GM19035 (cell line): ENCODE results near the gene NFATC3.
"Not testable (repeated sequence)": the region's sequence is repeated elsewhere in the genome, so short reads cannot be mapped to it uniquely, and the experiment has no call there.

ENCODE experiments used
- ATAC-seq: cut with Tn5 transposase; IDR thresholded peaks from one replicate; pipeline ENCODE4 v1.9.1; 2021; ENCODE audit not compliant: unreplicated experiment

The NFATC3 gene

DNA sequence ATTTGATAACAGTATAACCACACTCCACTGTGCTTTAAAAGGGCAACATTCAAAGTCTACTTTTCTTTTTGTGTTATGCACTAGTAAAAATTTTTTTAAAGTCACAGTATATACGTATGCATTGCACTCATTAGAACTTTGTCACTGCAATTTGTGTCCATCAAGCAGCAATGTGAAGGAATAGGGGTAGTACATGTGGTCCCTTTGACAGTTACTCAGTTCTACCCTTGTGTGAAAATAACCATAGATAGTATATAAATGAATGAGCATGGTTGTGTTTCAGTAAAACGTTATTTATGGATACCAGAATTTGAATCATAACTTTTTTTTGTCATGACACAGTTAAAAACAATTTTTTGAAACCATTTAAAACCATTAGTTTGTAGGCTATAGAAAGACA lies 30.7 kb downstream of the NFATC3 start:
- ATAC-seq, result no peak

DNA sequence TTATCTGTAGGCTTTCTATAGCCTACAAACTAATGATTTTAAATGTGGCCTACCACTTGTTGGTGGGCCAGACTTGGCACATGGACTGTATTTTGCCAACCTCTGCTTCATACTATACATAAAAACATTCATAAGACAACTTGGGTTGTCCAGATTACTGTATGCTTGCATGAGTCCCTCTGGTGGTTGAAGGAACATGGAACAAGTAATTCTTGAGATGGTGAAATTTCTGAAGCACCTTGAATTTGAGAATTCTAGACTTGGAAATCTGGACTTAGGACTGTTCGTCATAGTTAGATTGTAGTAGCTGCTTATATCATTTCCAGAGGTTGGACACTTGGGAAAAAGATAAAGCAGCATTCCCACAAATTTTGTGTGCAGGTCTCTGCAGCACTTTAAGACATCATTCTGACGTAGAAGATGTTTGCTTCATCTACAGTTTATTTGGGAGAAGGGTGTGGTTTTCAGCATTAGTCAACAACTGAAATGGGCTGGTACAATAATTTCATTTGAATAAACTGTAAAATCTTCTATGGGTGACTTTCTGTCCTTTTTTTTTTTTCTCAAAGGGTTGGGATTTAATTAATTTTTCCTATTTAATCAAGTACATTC lies 31.2 kb downstream of the NFATC3 start:
- no peak for ATAC-seq

DNA sequence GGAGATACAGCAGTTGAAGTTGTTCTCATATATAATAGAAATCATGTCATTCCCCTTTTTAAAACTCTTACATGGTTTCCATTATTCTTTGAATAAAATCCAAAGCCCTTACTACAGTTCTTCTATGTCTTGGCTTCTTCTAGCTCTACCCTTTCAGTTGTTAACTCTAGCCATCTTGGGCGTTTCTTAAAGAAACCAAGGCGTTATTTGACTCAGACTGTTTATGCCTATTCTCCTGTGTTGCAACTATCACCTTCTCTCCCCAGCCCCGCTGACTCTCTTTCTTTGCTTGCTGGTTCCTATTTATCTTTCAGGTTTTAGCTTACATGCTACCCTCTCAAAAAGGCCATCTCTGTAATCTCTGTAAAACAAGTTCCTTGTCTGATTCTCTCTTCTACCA lies 32.7 kb downstream of the NFATC3 start:
- no peak for ATAC-seq

DNA sequence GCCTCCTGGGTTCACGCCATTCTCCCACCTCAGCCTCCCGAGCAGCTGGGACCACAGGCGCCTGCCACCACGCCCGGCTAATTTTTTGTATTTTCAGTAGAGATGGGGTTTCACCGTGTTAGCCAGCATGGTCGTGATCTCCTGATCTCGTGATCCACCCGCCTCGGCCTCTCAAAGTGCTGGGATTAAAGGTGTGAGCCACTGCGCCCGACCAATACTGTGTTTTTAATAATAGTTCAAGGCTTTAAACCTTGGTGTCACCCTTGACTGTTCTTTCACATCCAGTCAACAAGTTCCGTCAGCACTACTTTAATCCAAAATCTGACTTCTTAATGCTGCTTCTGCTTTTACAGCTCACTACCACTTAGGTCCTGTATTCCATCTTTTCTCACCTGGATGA lies 33.8 kb downstream of the NFATC3 start:
- not testable (repeated sequence) for ATAC-seq

DNA sequence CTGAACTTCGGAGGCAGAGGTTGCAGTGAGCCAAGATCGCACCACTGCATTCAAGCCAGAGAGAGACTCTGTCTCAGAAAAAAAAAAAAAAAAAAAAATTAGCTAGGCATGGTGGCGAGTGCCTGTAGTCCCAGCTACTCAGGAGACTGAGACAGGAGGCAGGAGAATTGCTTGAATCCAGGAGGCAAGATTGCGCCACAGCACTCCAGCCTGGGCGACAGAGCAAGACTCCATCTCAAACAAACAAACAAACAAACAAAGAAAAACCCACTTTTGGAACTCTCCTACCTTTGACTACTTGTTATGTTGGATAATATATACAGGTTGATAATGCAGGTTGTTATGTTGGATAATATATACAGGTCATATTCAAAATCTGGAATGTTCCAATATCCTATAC lies 35.3 kb downstream of the NFATC3 start:
- ATAC-seq, result not testable (repeated sequence)

DNA sequence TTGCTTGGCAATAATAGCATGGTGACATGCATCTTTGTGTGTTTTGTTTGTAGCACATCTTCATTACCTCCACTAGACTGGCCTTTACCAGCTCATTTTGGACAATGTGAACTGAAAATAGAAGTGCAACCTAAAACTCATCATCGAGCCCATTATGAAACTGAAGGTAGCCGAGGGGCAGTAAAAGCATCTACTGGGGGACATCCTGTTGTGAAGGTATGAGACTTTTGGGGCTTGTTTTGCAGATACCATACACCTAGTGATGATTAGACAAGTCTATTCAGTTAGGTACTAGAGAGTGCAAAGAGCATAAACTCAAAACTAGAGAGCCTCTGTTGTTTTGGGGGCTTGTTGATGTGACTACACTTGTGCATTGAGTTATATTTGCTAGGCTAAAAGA lies 41.2 kb downstream of the NFATC3 start:
- ATAC-seq, result no peak

DNA sequence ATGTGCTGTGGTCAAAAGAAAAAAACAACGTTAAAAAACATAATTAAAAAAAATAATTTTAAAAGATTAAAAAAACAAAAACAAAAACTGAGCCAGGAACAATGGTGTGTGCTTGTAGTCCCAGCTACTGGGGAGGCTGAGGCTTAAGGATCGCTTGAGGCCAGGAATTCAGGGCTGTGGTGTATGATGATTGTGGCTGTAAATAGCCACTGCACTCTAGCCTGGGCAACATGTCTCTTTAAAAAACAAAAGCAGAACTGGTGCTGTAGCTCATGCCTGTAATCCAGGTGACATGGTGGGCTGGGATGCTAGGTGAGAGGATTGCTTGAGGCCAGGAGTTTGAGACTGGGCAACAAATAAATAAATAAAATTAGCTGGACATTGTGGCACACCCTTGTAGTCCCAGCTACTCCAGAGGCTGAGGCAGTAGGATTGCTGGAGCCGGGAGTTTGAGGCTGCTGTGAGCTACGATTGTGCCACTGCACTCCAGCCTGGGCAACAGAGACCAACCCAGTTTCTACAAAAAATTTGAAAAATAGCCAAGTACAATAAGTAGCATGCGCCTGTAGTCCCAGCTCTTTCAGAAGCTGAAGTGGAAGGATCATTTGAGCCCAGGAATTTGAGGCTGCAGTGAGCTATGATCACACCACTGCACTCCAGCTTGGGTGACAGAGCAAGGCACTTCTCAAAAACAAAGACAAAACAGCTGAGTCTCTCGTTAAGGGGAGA lies 43.6 kb downstream of the NFATC3 start:
- ATAC-seq, result no peak

DNA sequence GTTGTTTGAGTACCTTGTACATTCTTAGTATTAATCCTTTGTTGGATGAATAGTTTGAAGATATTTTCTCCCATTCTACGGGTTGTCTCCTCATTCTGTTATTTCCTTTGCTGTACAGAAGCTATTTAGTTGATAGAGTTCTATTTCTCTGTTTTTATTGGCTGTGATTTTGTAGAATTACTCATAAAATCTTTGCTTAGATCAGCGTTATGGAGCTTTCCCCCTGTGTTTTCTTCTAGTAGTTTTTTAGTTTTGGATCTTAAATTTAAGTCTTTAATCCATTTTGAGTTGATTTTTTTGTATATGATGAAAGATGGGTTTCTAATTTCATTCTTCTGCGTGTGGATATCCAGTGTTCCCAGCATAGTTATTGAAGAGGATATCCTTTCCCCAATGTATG lies 45.4 kb downstream of the NFATC3 start:
- ATAC-seq, result no peak

DNA sequence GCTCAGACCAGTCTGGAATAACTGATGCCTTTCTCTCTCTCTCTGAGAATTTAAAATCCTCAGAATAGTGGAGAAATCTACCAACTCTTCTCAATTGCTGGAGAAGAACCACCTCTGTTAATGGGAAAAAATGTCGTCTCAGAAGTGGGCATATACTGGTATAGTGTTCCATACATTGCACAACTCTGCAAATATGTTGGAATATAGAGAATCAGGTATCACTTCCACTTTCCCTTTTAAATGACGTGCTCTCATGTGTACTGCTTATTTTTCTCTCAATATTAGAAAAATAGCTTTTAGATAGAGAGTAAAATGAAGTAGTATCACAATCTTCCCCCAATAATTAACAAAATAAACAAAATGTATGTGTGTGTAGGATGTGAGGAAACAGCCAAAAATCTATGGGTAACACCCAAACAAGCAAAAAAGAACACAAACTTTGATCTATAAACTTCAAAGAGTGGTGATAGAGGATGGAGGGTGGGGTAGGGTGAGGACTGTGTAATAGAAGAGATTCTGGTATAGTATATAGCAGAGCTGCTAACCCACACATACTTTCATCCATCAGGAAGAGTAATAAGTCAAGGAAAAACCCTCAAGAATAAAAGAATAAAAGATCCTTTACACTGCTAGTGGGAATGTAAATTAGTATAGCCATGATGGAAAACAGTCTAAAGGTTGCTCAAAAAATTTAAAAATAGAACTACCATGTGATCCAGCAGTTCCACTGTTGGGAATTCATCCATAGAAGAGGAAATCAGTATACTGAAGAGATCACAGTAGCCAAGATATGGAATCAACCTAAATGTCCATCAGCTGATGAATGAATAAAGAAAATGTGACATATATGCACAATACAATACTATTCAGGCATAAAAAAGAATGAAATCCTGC lies 46.9 kb downstream of the NFATC3 start:
- no peak for ATAC-seq

DNA sequence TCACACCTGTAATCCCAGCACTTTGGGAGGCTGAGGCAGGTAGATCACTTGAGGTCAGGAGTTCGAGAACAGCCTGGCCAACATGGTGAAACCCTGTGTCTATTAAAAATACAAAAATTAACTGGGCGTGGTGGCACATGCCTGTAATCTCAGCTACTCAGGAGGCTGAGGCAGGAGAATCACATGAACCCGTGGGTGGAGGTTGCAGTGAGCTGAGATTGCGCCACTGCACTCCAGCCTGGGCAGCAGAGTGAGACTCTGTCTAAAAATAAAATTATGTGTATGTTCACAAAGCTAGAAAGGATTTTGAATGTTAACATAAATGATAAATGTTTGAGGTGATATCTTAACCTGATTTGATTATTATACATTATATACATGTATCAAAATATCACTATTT lies 47.8 kb downstream of the NFATC3 start:
- not testable (repeated sequence) for ATAC-seq

DNA sequence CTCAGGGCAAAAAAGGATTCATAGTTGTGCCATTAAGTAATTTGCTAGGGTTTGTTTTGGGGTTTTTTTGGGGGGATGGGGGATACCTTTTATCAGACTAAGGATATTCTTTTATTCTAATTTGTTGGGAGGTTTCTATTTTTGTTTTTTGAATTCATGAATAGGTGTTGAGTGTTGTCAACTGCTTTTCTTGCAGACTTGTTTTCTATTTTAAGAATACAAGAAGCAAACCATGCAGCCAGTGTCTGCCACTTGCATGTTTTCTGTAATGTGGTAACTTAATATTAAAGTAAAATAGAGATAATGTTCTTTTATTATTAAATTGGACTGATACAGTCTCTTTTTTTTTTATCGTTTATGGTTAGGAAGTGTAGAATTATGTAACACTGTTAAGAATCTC lies 49.5 kb downstream of the NFATC3 start:
- no peak for ATAC-seq

DNA sequence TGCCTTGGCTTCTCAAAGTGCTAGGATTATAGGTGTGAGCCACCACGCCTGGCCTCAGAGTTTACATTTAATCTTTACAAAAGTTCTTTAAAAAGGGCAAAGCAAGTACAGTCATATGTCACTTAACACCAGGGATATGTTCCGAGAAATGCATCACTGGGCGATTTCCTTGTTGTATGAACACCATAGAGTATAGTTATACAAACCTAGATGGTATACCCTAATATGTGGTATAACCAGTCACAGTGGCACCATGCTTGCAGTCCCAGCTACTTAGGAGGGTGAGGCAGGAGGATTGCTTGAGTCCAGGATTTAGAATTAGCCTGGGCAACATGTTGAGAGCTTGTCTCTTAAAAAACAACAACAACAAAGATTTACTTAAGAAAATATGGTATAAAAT lies 51.3 kb downstream of the NFATC3 start:
- ATAC-seq, result no peak

DNA sequence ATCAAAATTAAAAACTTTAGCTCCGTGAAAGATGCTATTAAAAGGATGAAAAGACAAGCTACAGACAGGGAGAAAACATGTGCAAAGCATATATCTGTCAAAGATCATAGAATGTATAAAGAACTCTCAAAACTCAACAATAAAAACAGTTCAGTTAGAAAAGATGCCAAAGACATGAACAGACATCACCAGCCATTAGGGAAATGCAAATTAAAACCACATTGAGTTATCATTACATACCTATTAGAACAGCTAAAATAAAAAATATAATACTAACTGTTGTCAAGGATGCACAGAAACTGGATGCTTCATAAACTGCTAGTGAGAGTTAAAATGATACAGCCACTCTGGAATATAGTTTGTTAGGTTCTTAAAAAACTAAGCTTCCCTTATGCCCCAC lies 58.8 kb downstream of the NFATC3 start:
- ATAC-seq, result no peak

DNA sequence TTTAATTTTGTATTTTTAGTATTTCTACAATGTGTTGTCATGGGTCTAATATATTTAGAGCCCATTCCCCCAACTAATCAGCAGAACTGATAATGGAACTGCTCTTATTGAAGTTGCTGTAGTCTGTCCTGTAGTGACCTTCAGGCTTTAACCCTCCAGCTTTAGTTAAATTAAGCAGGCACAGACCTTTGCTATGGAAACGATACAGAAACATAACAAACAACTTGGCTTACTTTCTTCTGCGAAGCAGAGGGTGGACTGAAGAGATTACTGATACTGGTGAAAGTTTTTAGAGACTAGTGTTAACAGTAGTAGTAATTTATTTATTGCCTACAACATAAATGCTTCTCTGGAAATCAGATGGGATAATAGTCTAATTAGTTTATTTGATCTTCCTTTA lies 61.4 kb downstream of the NFATC3 start:
- no peak for ATAC-seq

DNA sequence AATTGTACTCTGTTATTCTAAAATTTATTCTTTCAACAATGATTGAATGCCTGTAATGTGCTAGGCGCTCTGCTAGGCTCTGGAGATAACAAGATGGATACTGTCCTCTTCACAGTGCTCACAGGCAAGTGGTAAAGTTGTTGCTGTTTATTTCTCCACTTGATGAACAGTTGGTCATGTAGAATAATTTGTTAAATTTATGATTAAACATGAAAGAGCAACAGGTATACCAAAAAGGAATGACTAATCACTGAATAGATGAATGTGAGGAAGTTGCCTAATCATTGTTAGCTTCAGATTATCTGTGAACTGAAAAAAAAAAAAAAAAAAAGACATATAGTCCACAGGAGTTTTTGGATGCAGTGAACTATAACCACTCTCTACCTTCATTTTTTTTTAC lies 62.3 kb downstream of the NFATC3 start:
- ATAC-seq, result no peak

DNA sequence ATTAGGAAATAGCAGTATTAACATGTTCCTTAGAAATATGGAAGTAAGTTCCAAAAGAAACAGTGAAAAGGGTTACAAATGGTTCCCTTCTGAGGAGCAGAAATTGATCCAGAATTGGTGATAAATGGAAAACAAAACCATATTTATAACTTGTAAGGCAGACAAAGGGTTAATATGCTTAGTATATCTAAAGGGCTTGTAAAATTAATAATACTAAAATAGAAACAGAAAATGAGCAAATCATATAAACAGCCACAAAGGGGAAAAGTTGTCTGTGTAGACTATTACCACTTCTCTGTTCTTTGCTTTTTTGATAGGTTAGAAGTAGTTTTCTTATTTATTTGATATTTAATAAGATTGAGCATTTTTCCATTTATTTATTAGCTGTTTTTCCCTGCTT lies 64.4 kb downstream of the NFATC3 start:
- no peak for ATAC-seq

DNA sequence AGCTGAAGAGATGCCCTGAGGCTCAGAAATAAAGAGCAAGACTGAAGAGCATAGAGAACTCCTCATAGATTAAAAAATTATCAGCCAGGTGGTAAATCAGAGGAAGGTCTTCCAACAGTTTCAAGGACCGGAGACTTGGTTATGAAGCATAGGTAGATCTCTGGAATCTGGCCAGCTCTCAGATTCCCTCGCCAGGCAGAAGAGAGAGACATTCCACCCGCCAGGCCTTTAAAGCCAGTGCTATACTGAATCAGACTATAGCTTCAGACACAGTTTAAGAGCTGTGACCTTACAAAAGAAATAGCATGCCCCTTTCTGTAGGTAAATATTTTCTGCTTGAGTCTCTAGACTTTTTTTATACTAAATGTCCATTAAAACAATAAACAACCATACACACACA lies 70.3 kb downstream of the NFATC3 start:
- ATAC-seq, result no peak

DNA sequence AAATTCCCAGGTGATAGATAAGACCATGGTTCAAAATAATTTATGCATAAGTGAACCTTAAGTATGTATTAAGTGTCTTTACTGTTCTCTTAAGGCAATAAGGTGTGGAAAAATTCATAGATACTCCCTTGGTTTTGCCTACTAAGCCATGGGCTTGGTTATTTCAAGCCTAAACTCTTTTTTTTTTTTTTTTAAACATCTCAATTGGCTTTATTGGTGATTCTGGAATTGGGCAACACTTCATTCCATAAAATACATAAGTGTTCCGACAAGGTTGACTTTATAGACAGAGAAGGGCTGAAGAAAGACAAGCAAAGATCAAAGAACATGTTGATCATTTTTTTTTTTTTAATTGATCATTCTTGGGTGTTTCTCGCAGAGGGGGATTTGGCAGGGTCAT lies 77.2 kb downstream of the NFATC3 start:
- no peak for ATAC-seq

DNA sequence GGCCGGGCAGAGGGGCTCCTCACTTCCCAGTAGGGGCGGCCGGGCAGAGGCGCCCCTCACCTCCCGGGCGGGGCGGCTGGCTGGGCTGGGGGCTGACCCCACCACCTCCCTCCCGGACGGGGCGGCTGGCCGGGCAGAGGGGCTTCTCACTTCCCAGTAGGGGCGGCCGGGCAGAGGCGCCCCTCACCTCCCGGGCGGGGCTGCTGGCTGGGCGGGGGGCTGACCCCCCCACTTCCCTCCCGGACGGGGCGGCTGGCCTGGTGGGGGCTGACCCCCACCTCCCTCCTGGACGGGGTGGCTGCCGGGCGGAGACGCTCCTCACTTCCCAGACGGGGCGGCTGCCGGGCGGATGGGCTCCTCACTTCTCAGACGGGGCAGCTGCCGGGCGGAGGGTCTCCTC lies 78.1 kb downstream of the NFATC3 start:
- ATAC-seq, result not testable (repeated sequence)

DNA sequence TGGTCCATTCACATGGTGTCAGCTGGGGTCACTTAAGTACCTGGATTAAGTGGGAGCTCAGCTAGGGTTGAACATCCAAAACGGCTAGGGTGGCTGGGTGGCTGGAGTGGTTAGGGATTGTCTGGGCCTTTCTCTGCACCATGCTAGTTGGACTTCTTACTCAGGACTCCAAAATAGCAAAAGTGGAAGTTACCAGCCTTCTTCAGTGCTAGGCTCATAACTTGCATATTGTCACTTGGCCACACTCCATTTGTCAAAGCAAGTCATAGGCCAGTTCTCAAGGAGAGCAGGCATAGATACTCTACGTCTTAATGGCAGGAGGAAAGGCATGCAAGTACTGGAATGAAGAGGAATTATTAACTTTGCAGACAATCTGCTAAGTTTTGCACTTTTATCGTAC lies 81.1 kb downstream of the NFATC3 start:
- no peak for ATAC-seq

DNA sequence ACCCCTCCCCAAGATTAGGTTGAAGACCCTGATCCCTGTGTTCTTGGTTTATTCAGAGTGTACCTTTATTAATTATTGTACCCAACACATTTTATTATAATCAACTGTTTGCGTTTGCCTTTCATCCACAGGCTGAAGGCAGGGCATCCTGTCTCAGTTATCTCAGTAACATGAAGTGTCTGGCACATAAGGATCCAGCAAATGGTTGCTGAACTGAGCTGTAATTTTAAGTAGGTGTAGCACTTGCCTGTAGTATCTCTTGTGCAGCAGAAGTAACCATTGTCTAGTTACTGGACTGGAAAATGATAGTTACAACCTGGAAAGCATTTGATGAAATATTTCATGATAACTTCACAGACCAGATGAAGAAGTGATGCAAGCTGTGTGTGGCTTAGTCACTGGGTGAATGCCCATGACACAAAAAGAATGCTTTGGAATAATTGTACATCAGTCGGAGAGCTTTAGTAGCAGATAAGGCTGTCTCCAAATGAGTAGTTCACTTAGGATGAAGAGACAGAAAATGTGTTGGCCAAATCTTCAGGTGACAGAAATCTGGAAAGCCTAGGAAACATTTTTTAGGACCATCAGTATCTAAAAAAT lies 94.1 kb downstream of the NFATC3 start:
- ATAC-seq, result no peak

DNA sequence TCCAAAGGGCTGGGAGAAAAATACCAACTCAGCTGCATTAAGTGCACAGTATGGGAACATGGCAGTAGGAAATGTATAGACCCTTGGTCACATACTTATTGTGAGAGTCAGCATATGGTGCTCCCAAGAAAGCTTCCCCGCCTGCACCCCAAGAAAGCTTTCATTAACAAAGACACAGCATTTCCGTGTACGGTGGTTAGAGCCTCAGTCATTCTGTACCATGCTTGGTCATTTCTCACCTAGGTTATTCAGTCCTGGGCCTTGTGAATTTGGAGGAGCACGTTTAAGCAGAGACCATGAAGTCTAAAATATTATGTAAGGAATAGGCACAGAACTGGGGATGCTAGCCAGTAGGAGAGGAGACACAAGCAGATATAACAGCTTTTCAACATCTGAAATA lies 94.7 kb downstream of the NFATC3 start:
- ATAC-seq, result no peak
